Fibroblast of skin of right biceps (primary cell): ENCODE results near the gene LSM2.
"Not testable (repeated sequence)": the region's sequence is repeated elsewhere in the genome, so short reads cannot be mapped to it uniquely, and the experiment has no call there.

ENCODE experiments used
- DNase-seq: peaks from one replicate; pipeline ENCODE4 v3.0.0-alpha.2; 2013

The LSM2 gene

DNA sequence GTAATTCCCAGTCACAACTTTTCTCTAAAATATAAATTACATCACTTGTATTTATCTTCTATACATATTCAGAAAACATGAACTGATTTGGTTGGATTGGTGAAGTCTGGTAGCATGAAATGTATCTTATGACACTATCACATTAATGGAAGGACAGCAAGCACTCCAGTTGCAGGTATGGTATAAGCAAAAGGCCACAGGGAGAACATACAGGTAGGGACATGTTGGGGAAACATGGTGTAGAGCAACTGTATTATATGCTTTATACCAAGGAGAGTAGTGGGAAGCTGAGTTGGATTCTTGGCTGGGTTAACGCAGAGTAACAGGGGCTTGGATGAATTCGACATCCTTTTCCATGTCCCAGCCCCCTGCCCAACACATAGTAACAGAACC lies 9.8 kb downstream of the LSM2 start:
- no peak for DNase-seq

DNA sequence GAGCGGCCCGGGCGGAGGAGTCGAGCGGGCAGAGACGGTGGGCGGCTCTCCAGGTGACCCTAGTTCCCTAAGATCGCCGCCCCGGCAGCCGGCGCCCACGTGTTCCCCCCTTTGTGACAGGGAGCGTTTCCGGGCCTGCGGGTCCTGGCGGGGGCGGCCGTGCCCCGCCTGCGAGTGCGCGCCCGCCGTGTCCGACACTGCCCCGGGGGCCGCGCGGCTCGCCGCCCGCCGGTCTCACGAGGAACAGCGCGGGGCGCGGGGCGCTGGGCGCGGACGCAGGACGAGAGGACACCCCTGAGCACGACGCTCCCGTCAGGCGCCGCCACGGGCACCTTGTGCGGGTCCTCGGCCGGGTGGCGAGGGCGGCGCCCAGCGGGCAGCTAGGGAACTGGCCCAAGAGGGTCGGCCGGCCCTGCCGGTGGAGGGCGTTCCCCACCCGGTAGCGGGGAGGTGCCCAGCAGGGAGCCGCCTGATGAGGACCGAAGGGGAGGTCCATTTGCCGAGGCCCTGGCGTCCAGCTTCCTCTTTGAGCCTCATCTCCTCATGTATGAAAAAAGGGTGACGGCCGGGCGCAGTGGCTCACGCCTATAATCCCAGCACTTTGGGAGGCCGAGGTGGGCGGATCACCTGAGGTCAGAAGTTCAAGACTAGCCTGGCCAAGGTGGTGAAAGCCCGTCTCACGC lies 11.0 kb downstream of the LSM2 start, which contains the start of gene VARS1:
Gene VARS1 (minus strand): TSS at position 137 of the 683 bp plus-strand sequence. CDS start 535 bp downstream, outside the sequence.
- peak; percentile 89 for DNase-seq

- DNase-seq: no peak
Measured at GRCh38 chr6:31794866-31795615, 11.7 kb downstream of the LSM2 start.

DNA sequence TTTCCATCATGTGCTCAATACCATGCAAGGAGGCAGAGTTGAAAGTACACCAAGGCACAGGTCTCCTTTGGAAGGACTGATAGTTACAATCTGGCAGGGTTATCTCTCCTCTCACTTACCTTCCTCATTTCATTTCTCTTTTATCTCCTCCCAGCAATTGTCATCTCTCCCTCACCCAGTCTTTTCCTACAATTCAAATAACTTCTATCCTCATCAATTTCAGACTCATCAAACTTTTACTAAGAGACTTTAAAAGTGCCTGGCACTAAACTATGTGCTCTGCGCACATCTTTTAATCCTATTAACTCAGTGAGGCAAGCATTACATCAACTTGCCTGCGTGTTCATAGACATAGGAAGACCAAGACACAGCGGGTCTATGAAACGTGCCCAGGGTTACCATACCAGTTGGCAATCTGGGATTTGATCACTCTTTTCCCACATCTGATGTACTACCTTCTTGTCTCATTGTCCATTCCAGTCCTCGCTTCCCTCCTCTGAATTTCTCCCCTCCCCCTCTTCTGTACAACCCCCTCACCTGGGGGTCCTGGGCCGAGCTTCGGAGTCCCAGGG lies 12.4 kb downstream of the LSM2 start:
- DNase-seq: peak; percentile 44

GRCh38 chr6:31793927-31794245 lies 12.9 kb downstream of the LSM2 start:
- DNase-seq: not testable (repeated sequence)

- DNase-seq: peak; percentile 53
Measured at GRCh38 chr6:31792761-31793171, 14.0 kb downstream of the LSM2 start.

DNA sequence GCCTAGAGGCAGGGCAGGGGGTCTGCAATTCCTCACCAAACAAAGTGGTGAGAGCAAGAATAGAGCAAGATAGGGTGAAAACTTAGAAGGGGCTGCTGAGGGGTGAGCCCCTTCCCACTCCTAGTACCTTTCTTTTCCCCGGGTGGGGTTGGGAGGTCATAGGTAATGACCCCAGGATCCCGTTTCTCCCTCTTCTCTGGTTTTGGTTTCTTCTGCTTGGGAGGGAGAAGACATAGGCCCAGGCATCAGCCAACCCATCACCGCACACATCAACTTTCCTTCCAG lies 14.7 kb downstream of the LSM2 start:
- no peak for DNase-seq

DNA sequence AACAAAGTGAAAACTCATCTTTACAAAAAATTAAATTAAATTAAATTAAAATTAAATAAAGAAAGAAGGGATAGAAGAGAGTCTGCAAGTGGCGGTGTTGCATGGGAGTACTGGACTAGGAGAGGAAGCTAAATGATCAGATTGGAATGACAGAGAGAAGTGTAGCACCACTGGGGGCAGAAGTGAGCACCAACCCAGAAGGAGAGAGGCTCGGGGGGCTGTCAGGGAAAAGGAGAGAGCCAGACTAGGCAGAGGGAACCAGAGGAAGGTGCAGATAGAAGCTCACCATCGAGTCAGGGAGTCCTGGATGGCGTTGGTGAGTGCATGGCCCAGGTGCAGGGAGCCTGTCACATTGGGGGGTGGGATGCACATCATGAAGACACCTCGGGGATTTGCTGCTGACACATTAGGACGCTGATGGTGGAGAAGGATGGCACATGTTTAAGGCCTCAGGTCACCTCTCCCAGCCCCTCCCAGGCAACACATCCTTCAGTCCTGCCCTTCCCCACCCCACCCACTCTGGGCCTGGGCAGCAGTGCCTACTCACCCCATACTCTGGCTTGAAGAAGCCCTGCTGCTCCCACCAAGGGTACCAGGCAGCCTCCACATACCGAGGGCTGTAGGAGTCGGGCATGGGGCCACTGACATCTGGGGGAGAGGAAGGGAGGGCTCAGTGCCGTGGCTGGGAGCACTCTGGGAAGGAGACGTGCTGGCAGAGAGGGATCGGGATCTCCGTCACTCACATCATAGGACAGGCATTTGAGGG lies 15.3 kb downstream of the LSM2 start:
- DNase-seq: peak; percentile 55

GRCh38 chr6:31785475-31785874 lies 21.3 kb downstream of the LSM2 start:
- no peak for DNase-seq

- DNase-seq: no peak
Measured at GRCh38 chr6:31784098-31784925, 22.5 kb downstream of the LSM2 start.

GRCh38 chr6:31782126-31782855 lies 24.5 kb downstream of the LSM2 start:
- no peak for DNase-seq

- no peak for DNase-seq
Measured at GRCh38 chr6:31781244-31782125, 25.3 kb downstream of the LSM2 start.

DNA sequence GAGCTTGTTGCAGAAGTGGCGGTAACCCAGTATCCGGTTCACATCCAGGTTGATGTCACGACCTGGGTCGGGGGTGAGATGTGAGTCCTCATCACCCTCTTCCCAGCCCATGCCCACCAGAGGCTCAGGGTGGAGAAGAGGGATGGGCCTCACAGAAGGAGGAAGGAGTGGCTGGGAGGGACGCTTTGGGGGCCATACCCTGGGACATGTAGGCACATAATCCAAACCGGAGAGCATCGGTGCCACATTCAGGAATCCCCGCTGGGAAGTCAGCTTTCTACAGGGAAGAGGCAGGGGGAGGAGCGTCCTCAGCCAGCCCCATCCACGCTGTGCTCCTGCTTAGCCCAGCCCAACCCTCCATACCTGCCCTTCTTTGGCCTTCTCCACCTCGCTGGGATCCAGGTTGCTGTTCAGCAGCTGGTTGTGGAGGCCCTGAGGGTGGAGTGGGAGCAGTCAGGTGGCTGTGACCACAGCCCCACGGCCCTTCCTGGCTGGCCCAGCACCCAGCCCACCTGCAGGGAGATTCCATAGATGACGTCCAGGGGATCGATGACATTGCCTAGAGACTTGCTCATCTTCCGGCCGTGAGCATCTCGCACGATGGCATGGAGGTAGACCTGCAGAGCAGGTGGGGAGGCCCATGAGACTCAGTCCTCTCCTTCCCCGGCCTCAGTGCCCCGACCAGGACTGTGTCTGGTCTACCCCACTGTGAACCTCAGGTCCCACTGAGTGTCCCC lies 26.1 kb downstream of the LSM2 start:
- DNase-seq: no peak

- DNase-seq: no peak
Measured at GRCh38 chr6:31779908-31780307, 26.9 kb downstream of the LSM2 start.

DNA sequence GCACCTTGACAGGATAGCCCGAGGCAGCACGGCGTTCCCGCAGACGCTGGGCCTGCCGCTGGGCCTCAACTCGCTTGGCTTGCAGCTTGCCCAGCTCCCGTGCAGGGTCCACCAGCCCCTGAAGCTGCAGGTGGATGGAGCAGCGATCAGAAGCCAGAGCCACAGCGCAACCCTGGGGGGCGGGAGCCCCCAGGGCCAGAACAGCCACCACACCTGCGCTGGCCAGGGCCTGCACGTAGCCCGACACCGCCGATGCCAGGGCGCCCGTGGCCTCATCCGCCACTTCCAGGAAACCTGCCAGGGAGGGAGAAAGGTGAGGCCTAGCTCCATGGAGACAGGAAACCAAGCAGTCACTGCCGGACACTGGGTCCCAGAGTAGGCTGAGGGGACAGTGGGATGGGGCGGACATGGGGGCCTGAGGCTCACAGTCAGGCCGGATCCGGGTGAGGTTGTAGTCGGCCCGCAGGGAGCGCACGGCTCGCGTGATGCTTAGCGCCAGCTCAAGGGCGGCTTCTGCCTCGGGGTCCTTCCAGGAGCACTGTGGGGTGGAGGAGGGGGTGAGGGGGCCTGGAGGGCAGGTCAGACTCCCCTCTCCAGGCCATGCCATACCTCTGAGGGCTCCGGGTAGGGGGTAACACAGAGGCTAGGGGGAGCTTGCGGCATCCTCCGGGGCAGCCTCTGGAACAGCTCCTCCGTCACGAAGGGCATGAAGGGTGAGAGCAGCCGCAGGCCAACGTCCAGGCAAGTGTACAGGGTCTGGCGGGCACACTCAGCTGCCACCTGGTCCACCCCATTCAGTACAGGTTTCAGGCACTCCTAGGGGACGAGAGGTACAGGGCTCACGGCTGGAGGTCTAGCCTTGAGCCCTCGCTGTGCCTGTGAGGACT lies 27.5 kb downstream of the LSM2 start:
- no peak for DNase-seq

GRCh38 chr6:31778193-31778592 lies 28.6 kb downstream of the LSM2 start:
- DNase-seq: no peak

DNA sequence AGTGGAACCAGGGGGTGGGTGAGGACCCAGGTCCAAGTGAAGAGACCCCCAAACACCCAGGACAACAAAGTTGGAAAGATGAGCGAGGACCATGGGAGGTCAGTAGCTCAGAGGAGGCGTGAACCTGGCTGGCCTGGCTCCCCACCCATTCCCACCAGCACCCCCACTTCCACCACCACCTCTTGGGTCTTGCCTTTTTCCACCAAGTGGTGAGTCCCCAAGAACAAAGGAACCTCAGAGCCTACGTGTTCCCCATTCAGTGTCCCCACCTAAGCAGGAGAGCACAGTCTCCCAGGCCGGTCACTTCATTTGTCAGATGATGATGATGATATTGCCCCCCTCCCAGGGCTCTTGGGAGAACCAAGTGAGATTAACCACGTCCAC lies 29.1 kb downstream of the LSM2 start:
- DNase-seq: no peak

DNA sequence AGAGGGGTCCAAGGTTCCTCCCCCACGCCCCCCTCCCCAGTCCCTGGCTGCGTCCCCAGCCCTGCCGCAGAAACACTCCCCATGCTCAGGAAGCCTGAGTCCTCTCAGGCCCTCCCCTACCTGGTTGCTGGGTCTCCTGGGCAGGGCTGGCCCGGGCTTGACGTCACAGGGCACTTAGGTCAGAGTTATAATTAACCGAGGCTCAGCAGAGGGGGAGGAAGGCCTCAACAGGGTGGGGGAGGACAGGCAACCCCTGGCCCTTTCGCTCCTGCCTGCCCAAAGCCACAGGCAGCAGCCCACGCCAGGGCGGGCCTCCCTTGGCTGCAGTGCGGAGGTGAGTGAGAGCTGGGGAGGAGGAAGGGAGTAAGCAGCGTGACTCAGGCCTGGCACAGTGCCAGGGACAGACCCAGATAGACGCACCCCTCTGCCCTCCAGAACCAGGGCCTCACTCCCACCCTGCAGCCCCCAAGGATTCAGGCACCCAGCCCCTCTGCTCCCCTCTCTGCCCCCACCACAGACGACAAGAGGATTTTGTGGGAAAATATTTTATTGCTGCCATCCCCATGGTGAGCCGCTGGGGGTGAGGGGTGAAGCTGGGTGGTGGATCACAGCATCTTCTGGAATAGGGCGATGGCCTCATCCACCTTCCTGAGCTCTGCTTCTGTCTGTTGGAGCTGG lies 29.6 kb downstream of the LSM2 start, which contains the start of gene VWA7:
Gene VWA7 (minus strand): TSS at position 340 of the 678 bp plus-strand sequence. CDS start 549 bp downstream, outside the sequence.
- DNase-seq: peak; percentile 76
